H1 (cell line): ENCODE measurements around the gene LTC4S. TPM values are rescaled to one million over a fixed set of nuclear protein-coding genes. Genes with fewer than 3 reads are reported as not detected.
A peak's percentile ranks its signal among the peaks of the same experiment; 100 is the strongest.

Experiments
- CTCF ChIA-PET: fragments of 300-600 bp; sonication (Branson Sonifier 250); formaldehyde crosslinking; loops from one replicate; lab custom pipeline; 2021; ENCODE audit not compliant: partially characterized antibody; lab: Charles Lee
- POLR2A ChIA-PET: fragments of 300-600 bp; sonication (Branson Sonifier 250); formaldehyde crosslinking; loops from one replicate; lab custom pipeline; 2021; ENCODE audit warnings: inconsistent platforms; ENCODE audit not compliant: partially characterized antibody; lab: Charles Lee
- DNase-seq, 2 experiments: peaks; one replicate each; pipeline versions ENCODE4 v3.0.0 to v3.0.0-alpha.2; 2010 to 2022; ENCODE audit warnings: low spot score in 2 of 2, low read depth in 1 of 2, mixed read lengths in 1 of 2
- FAIRE-seq: peaks from 2 replicates; lab custom pipeline; 2011; peaks lifted over from hg19 to GRCh38; lab: Jason Lieb, UNC
- H2AFZ ChIP-seq: 2 replicates; pipeline ENCODE4 v1.8.1; 2012; ENCODE audit warnings: low read length, inconsistent platforms
- H2AK5ac ChIP-seq: 2 replicates; pipeline ENCODE4 v1.6.1; 2013; ENCODE audit warnings: low read depth, low read length
- H2BK120ac ChIP-seq: replicated peaks from 2 replicates; pipeline ENCODE3; 2013; ENCODE audit warnings: low read depth, low read length, inconsistent platforms
- H2BK12ac ChIP-seq: 2 replicates; pipeline ENCODE4 v1.6.1; 2013; ENCODE audit warnings: low read depth, low read length
- H2BK15ac ChIP-seq: 2 replicates; pipeline ENCODE4 v1.6.1; 2013; ENCODE audit warnings: low read length
- H2BK20ac ChIP-seq: 2 replicates; pipeline ENCODE4 v1.6.1; 2013; ENCODE audit warnings: low read length
- H2BK5ac ChIP-seq: 2 replicates; pipeline ENCODE4 v1.6.1; 2013; ENCODE audit warnings: low read depth, low read length
- H3K14ac ChIP-seq: 2 replicates; pipeline ENCODE4 v1.6.1; 2013; ENCODE audit warnings: inconsistent platforms; ENCODE audit not compliant: insufficient read length
- H3K18ac ChIP-seq: 2 replicates; pipeline ENCODE4 v1.6.1; 2013; ENCODE audit warnings: low read length; ENCODE audit errors: extremely low read depth
- H3K23ac ChIP-seq: 2 replicates; pipeline ENCODE4 v1.6.1; 2013; ENCODE audit warnings: inconsistent platforms; ENCODE audit not compliant: insufficient read length
- H3K23me2 ChIP-seq: 2 replicates; pipeline ENCODE4 v1.6.1; 2013; ENCODE audit warnings: low read depth, low read length
- H3K27ac ChIP-seq: 2 replicates; pipeline ENCODE4 v1.6.1; 2011; ENCODE audit warnings: low read depth, low read length, inconsistent platforms
- H3K27me3 ChIP-seq, 4 experiments: replicated peaks in 1 of 4; 1 replicate in 1 of 4; 2 replicates in 3 of 4; pipeline versions ENCODE4 v1.6.1 to v1.8.1; 2011 to 2013; ENCODE audit warnings: low read length in 3 of 4, mild to moderate bottlenecking in 3 of 4, inconsistent platforms in 2 of 4, mixed read lengths in 2 of 4, moderate library complexity in 1 of 4; ENCODE audit not compliant: control insufficient read depth in 3 of 4, insufficient read depth in 3 of 4; ENCODE audit errors: extremely low read depth in 1 of 4
- H3K36me3 ChIP-seq, 4 experiments: 2 replicates each; pipeline versions ENCODE4 v1.6.1 to v1.8.1; 2011 to 2013; ENCODE audit warnings: mild to moderate bottlenecking in 4 of 4, low read length in 3 of 4, moderate library complexity in 2 of 4, control low read depth in 1 of 4, inconsistent platforms in 1 of 4; ENCODE audit not compliant: insufficient read depth in 4 of 4, control insufficient read depth in 2 of 4
- H3K4ac ChIP-seq: replicated peaks from 2 replicates; pipeline ENCODE3; 2013; ENCODE audit warnings: low read length, low read depth, mixed read lengths, inconsistent platforms; ENCODE audit not compliant: insufficient read length
- H3K4me1 ChIP-seq, 4 experiments: replicated peaks in 1 of 4; 1 replicate in 1 of 4; 2 replicates in 3 of 4; pipeline versions ENCODE4 v1.6.1 to v1.8.1; 2011 to 2013; ENCODE audit warnings: low read length in 3 of 4, inconsistent platforms in 2 of 4, mixed read lengths in 1 of 4; ENCODE audit not compliant: insufficient read depth in 4 of 4, control insufficient read depth in 3 of 4
- H3K4me2 ChIP-seq, 2 experiments: 2 replicates each; pipeline versions ENCODE4 v1.6.1 to v1.8.1; 2011 to 2013; ENCODE audit warnings: low read depth in 2 of 2, low read length in 2 of 2, control low read depth in 1 of 2, inconsistent platforms in 1 of 2, mild to moderate bottlenecking in 1 of 2; ENCODE audit not compliant: insufficient read depth in 1 of 2
- H3K4me3 ChIP-seq, 4 experiments: fragments of 200-600, 300-600 bp in 1 of 4; sonication (generic), shearing (Covaris generic), sonication (Bioruptor Twin) in 1 of 4; 2 replicates each; pipeline versions ENCODE4 v1.5.1 to v1.8.1; 2011 to 2016; ENCODE audit warnings: low read length in 4 of 4, low read depth in 3 of 4, control low read depth in 2 of 4, inconsistent platforms in 2 of 4, mild to moderate bottlenecking in 2 of 4, mixed read lengths in 1 of 4, moderate library complexity in 1 of 4; ENCODE audit not compliant: insufficient read depth in 2 of 4; ENCODE audit errors: extremely low read depth in 1 of 4
- H3K56ac ChIP-seq: replicated peaks from 2 replicates; pipeline ENCODE3; 2013; ENCODE audit warnings: low read depth, mild to moderate bottlenecking, mixed read lengths, low read length, inconsistent platforms; ENCODE audit not compliant: insufficient read length
- H3K79me1 ChIP-seq: 2 replicates; pipeline ENCODE4 v1.6.1; 2013; ENCODE audit warnings: low read depth, low read length, control low read depth
- H3K79me2 ChIP-seq, 2 experiments: 2 replicates each; pipeline versions ENCODE4 v1.6.1 to v1.8.1; 2012 to 2013; ENCODE audit warnings: low read length in 2 of 2, mild to moderate bottlenecking in 2 of 2, inconsistent platforms in 1 of 2; ENCODE audit not compliant: insufficient read depth in 2 of 2, control insufficient read depth in 1 of 2
- H3K9ac ChIP-seq, 4 experiments: replicated peaks in 1 of 4; 1 replicate in 1 of 4; 2 replicates in 3 of 4; pipeline versions ENCODE4 v1.6.1 to v1.8.1; 2011 to 2013; ENCODE audit warnings: low read depth in 3 of 4, low read length in 3 of 4, control low read depth in 2 of 4, mild to moderate bottlenecking in 2 of 4, moderate library complexity in 2 of 4, inconsistent platforms in 1 of 4; ENCODE audit errors: extremely low read depth in 1 of 4
- H3K9me3 ChIP-seq, 2 experiments: 2 replicates each; pipeline versions ENCODE4 v1.6.1 to v1.8.1; 2012 to 2013; ENCODE audit warnings: mild to moderate bottlenecking in 2 of 2, moderate library complexity in 2 of 2, control low read depth in 1 of 2, inconsistent platforms in 1 of 2, low read depth in 1 of 2, low read length in 1 of 2, mixed read lengths in 1 of 2; ENCODE audit not compliant: insufficient read depth in 2 of 2
- H4K20me1 ChIP-seq, 2 experiments: replicated peaks in 1 of 2; 2 replicates each; pipeline versions ENCODE3 to v1.8.1; 2011 to 2013; ENCODE audit warnings: inconsistent platforms in 2 of 2, low read length in 2 of 2, mild to moderate bottlenecking in 1 of 2; ENCODE audit not compliant: insufficient read depth in 2 of 2, control insufficient read depth in 1 of 2
- H4K5ac ChIP-seq: 2 replicates; pipeline ENCODE4 v1.6.1; 2013; ENCODE audit warnings: low read length, low read depth, mixed read lengths, inconsistent platforms; ENCODE audit not compliant: insufficient read length
- H4K8ac ChIP-seq: 2 replicates; pipeline ENCODE4 v1.8.0; 2013; ENCODE audit warnings: mild to moderate bottlenecking, moderate library complexity, low read length, inconsistent platforms; ENCODE audit not compliant: insufficient read depth; ENCODE audit errors: extremely low read depth
- H4K91ac ChIP-seq: replicated peaks from 2 replicates; pipeline ENCODE3; 2013; ENCODE audit warnings: low read length, mixed read lengths, inconsistent platforms; ENCODE audit not compliant: insufficient read length
- CBX5 ChIP-seq: fragments of 300-800, 300-1000 bp; sonication (generic); IDR thresholded peaks from 2 replicates; pipeline ENCODE4 v1.7.1; 2016; ENCODE audit warnings: antibody characterized with exemption, low read length, low read depth
- HDAC6 ChIP-seq: IDR thresholded peaks from one replicate; pipeline ENCODE4 v1.7.1; 2012; ENCODE audit warnings: low read depth, mild to moderate bottlenecking, inconsistent platforms, low read length, moderate library complexity
- JUND ChIP-seq: IDR thresholded peaks from 2 replicates; pipeline ENCODE4 v1.6.1; 2011; ENCODE audit warnings: mild to moderate bottlenecking, improper control_type of control experiment, low read length
- KDM5A ChIP-seq: fragments of 200-600 bp; IDR thresholded peaks from 2 replicates; pipeline ENCODE4 v1.7.1; 2012; ENCODE audit warnings: mild to moderate bottlenecking, low read length, inconsistent platforms, mixed read lengths
- MAFK ChIP-seq: IDR thresholded peaks from 2 replicates; pipeline ENCODE4 v1.6.1; 2012; ENCODE audit warnings: low read depth, mild to moderate bottlenecking, improper control_type of control experiment, low read length
- POLR2A ChIP-seq, 2 experiments: IDR thresholded peaks; 1 replicate in 1 of 2; 2 replicates in 1 of 2; pipeline ENCODE4 v1.6.1; 2011; ENCODE audit warnings: low read depth in 2 of 2, low read length in 2 of 2, mild to moderate bottlenecking in 2 of 2; ENCODE audit errors: control extremely low read depth in 1 of 2
- RAD21 ChIP-seq, 2 experiments: IDR thresholded peaks in 1 of 2; conservative IDR thresholded peaks in 1 of 2; 2 replicates each; pipeline ENCODE4 v1.6.1; 2011; ENCODE audit warnings: low read depth in 2 of 2, low read length in 2 of 2, improper control_type of control experiment in 1 of 2, inconsistent platforms in 1 of 2, mild to moderate bottlenecking in 1 of 2, moderate library complexity in 1 of 2
- SIRT6 ChIP-seq: IDR thresholded peaks from one replicate; pipeline ENCODE4 v1.7.1; 2012; ENCODE audit warnings: low read length, inconsistent platforms
- SIX5 ChIP-seq: IDR thresholded peaks from 2 replicates; pipeline ENCODE4 v1.6.1; 2011; ENCODE audit warnings: mild to moderate bottlenecking, low read depth, low read length
- WGBS, 2 experiments: shearing (Covaris generic) in 1 of 2; methylation state at CpG; one replicate each; pipeline versions ENCODE4 v1.1.6 to v1.1.7; 2013 to 2015; ENCODE audit warnings: low lambda C conversion rate in 2 of 2, mixed read lengths in 2 of 2, inconsistent platforms in 1 of 2, low coverage in 1 of 2, missing lambda C conversion rate in 1 of 2; ENCODE audit not compliant: insufficient replicate concordance in 2 of 2, insufficient coverage in 1 of 2, insufficient read length in 1 of 2; ENCODE audit errors: extremely low coverage in 1 of 2, missing lambda C conversion rate in 1 of 2; 5-methylcytosine and 5-hydroxymethylcytosine counted together
- polyA plus RNA-seq, 7 experiments: library from polyadenylated mRNA; depleted of rRNA in 3 of 7; stranded (reverse) in 5 of 7; unstranded in 2 of 7; fragments of >200 nt in 5 of 7; fragments of 200-250 nt in 2 of 7; gene quantifications; 1 replicate in 5 of 7; 2 replicates in 1 of 7; 4 replicates in 1 of 7; pipeline versions ENCODE4 v1.2.1 to v1.2.3, GENCODE V29; 2011 to 2013; ENCODE audit warnings: missing spikeins in 2 of 7, mixed read lengths in 2 of 7
- total RNA-seq: library from RNA; stranded (reverse); fragmentation: NEBNext Ultra II Directional; extraction: Animal tissue kit (Norgen Biotek cat#: 25700); gene quantifications from 2 replicates; pipeline ENCODE4 v1.2.1, GENCODE V29; 2021
- TF ChIP-seq, protein P1 (sequence below): IDR thresholded peaks from 2 replicates; pipeline ENCODE4 v1.6.1; 2012; ENCODE audit warnings: low read length, inconsistent platforms

LTC4S gene
- total and polyA plus RNA-seq, 2 of the 8 experiments (the other 6 are each of a cell fraction or from before 2014, with no cell fraction given) = 2.2 to 3.7 TPM

DNA sequence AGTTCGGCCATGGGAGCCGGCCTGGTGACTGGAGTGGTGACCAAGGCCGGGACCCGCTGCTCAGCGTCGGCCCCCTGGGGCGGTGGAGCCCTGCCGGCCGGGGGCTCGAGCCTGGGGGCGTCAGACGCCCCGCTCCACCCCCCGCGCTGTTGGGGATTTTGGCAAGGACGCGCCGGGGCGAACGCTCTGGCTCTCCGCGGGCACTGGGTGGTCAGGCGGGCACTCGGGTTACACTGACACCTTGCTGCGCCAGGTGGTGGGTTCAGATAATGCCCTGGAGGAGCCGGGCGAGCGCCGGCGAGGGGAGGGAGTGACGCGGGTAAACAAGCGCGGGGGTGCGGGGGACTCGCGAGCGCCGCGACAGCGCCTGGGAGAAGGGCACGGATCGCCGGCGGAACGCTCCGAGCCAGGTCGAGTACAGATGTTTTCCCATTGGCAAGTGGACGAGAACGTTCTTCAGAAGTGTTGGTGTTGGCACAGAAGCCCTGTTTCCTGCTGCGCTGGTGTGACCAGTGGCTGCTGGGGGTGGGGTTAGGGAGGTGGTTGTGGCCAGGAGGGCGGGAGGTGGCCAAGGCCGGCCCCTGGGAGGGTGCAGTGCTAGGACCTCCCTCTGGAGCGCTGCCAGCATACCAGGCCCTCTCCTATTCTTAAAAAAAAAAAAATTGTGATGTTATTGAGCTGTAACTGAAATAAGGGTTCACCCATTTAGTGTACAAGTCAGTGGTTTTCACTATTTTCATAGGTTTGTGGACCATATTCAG lies 27.7 kb downstream of the LTC4S start:
- Histone ChIP-seq H3K27ac (peak overlapping the region; percentile 91; the same call in 1 of the 2 replicates), H2BK120ac (no peak overlapping the region), H3K9ac (peak overlapping the region; percentile 55 to 97 (median 88)), H2AFZ (no peak overlapping the region), H3K23me2 (peaks cover 14% of the 10 kb centered on the region; the same call in 1 of the 2 replicates), H2BK20ac (no peak overlapping the region), H2BK5ac (peak overlapping the region; percentile 96; the same call in 1 of the 2 replicates), H2AK5ac (no peak overlapping the region), H3K9me3 (no peaks in the 10 kb centered on the region), H4K8ac (no peak overlapping the region; the same call in 1 of the 2 replicates), H3K4me1 (peaks cover 4 to 38% (median 33%) of the 10 kb centered on the region in 4 experiments), H3K27me3 (peaks cover 0 to 3% (median under 1%) of the 10 kb centered on the region in 4 experiments; a peak in 2 of 7 replicates), H3K14ac (no peak overlapping the region), H3K36me3 (peaks cover 6 to 33% (median 27%) of the 10 kb centered on the region in 4 experiments; a peak in 7 of 8 replicates), H3K79me1 (peaks cover 8% of the 10 kb centered on the region), H2BK12ac (no peak overlapping the region), H2BK15ac (no peak overlapping the region), H4K20me1 (peaks cover 8 to 25% of the 10 kb centered on the region in 2 experiments), H3K4me2 (peak overlapping the region; percentile 54 to 81), H3K79me2 (peaks cover 4 to 28% of the 10 kb centered on the region in 2 experiments; a peak in 2 of 4 replicates), H3K4ac (no peak overlapping the region), H4K91ac (no peak overlapping the region), H4K5ac (no peak overlapping the region), H3K4me3 (peak overlapping the region; percentile 75 to 91 (median 83)), H3K18ac (0 out of 2 replicates have a peak overlapping the region, but pooled peaks have one; percentile 9), H3K23ac (no peak overlapping the region), H3K56ac (no peak overlapping the region)
- no peak for FAIRE-seq
- DNase-seq = peak in 1 of 2 experiments; percentile 80
- ChIA-PET POLR2A (interaction anchor here (0.6 to 12.6 kb wide), 21 partner anchors 7 to 120 kb away, joined by 3 to 207 read pairs (median 4); partner anchors contain the start of genes LTC4S, MAML1, MGAT4B and MRNIP), CTCF (interaction anchor here (0.6 to 1.3 kb wide), 6 partner anchors 8 to 41 kb away, joined by 3 to 6 read pairs (median 3); no protein-coding TSS in a partner anchor)
- WGBS, 2 experiments = 2% methylated on average over 40 of the region's 54 CpGs; no CpG with 5 or more reads in 1 of the 2 experiments
- TF ChIP-seq RAD21 (IDR thresholded peaks at IDR 0.05 in 1 of 2, conservative IDR thresholded peaks at IDR 0.05 in 1 of 2; ENCODE audit: low read depth in 2 of 2, low read length in 2 of 2) = no peak
- no peak for TF ChIP-seq HDAC6
- no peak for TF ChIP-seq KDM5A
- TF ChIP-seq, protein P1, sequence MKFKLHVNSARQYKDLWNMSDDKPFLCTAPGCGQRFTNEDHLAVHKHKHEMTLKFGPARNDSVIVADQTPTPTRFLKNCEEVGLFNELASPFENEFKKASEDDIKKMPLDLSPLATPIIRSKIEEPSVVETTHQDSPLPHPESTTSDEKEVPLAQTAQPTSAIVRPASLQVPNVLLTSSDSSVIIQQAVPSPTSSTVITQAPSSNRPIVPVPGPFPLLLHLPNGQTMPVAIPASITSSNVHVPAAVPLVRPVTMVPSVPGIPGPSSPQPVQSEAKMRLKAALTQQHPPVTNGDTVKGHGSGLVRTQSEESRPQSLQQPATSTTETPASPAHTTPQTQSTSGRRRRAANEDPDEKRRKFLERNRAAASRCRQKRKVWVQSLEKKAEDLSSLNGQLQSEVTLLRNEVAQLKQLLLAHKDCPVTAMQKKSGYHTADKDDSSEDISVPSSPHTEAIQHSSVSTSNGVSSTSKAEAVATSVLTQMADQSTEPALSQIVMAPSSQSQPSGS = no peak
- TF ChIP-seq SIRT6 = no peak
- no peak for TF ChIP-seq MAFK
- TF ChIP-seq CBX5 = no peak
- TF ChIP-seq POLR2A (IDR thresholded peaks at IDR 0.05; ENCODE audit: control extremely low read depth in 1 of 2, low read depth in 2 of 2, low read length in 2 of 2) = 0 out of 3 replicates have a peak, but pooled peaks of 1 of the 2 experiments have one; percentile 35
- no peak for TF ChIP-seq JUND
- no peak for TF ChIP-seq SIX5
